Stimulated activated CD8-positive, alpha-beta memory T cell treated with anti-CD3 and anti-CD28 coated beads, Interleukin-4, amount 100 ng/mL, for 4 hours (primary cell): ENCODE results near the gene FLG2.

Experiments
- DNase-seq, 2 donors: peaks; one replicate each; pipeline ENCODE4 v3.0.0-alpha.2; 2020; ENCODE audit warnings: low read depth in 2 of 2, low spot score in 1 of 2

Gene FLG2

GRCh38 chr1:152359906-152360305 lies at the start of gene FLG2:
TSS of gene FLG2 (minus strand) at chr1:152360006. CDS start at chr1:152358884, 1,122 bp downstream.
- DNase-seq = no peak

DNA sequence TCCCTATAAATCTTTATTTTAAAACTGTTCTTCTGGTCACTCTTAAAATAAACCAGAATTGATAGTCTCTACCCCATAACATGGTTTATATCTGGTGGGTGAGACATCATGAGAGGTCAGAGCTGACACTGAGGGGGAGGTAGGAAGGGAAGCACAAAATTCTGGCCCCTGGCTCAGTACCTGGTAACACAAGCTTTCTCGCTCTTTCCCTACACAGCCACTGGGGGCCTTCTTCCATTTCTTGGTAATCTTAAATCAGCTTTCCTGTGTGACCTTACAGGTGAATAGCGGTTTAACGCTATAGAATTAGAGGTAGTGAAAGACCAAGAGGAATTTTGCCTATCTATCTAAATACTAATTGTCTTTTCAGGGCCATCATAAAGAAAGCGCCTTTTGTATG lies 48.9 kb upstream of the FLG2 start:
- DNase-seq = no peak

DNA sequence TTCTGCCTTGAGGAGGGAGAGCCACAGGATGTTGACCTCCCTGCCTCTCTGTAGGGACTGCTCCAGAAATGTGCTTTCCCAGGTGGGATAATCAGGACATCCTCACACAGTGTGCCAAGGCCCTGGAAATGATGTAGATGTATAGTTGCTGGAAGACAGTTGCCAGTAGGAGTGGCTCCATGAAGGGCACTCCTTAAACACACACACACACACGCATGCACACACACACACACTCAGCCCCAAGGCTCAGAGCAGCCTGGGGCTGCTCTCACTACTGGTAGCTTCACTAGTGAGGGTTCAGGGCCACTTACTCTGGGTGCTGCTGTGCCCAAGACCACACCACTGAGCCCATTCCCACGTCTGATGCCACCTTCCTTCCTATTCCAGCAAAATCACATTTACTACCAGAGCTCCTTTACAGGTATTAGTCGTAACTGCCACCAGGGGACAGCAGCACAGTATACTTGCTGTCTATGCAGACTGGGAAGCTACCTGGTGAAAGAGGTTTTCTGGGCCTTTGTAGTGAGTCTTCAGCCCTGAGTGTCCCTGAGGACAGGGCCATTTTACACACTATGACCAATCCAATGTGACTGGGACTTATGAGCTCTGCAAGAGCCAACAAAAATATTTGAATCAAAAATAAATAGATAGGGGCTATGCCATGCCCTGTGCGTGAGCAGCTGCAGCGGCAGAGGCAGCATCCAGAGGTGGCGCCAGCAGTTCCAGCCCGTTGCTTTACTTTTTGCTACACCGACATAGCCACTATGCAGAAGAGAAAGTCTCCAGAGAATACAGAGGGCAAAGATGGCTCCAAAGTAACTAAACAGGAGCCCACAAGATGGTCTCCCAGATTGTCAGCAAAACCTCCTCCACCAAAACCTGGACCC lies 39.2 kb upstream of the FLG2 start:
- DNase-seq = no peak

GRCh38 chr1:152397474-152397873 lies 37.7 kb upstream of the FLG2 start:
- DNase-seq = no peak

DNA sequence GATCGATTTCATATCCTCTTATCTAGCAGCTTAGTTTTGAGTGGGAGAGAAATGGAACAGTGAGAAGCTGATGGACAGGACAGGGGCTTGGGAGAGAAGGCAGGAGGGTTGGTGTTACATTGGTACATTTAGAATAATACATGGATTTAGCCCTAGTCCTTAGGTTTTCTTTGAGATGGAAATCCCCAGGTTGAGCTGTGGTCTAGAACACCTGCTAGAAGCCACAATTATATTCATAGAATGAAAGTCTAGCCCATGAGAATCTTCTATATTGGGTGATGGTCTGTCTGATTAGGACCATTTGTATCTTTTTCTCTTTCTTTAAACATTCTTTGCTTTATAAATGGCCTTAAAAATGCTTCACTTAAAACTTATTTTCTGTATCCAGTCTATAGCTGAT lies 34.3 kb upstream of the FLG2 start:
- DNase-seq = no peak

- DNase-seq = no peak
Measured at GRCh38 chr1:152392909-152393308, 33.1 kb upstream of the FLG2 start.

DNA sequence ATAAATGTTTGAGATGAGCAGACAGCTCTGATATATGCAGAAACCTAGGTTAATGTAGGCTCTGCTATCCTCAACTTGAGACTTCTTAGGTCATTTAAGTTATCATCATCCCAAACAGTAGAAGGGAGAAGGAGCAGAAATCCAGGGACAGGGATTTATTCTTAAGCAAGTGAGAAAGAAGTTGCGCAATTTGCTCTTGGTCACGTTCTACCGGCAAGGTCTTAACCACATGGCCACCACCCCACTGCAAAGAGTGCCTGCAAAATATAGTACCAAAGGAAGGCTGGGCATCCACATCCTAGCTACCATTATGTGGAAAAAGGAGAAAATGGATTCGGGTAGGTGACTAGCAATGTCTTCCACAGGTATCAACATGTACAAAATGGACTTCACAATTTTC lies 29.1 kb upstream of the FLG2 start:
- no peak for DNase-seq

- DNase-seq = no peak
Measured at GRCh38 chr1:152386940-152387339, 27.1 kb upstream of the FLG2 start.

DNA sequence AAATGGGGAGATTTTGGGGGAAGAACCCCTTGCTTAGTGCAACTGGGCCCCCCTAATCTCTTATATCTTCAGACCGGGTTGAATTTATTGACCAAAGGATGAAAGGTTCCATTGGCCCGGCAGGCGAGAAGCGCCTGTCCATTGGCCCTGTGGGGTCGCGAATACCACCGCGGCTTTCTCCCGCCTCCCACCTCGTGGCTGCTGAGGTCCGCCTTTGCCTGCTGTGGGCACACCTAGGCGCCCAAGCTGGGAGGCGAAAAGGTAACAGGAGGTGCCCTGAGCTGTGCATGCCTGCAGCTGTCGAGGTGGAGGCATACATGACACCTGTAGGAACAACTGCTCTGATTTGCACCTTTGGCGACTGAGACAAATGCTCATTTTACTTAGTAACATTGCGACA lies 21.1 kb upstream of the FLG2 start:
- no peak for DNase-seq

DNA sequence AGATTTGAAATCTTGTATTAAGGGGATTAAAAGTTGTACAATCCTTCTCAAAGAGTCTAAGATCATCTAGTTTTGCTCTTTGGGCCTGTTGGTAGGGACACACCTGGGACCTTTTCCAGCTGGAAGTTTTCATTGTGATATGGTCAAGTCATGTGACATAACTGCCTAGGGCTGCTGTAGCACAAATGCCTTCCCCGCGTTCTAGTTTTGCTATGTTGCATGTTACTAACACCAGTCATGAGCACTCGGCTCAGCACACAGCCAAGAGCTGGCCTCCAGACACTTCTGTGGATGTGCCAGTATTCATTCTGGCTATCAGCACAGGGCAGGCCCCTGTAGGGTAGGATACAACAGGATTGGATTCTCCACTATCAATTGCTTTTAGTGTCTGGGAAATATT lies 14.6 kb upstream of the FLG2 start:
- DNase-seq = no peak

GRCh38 chr1:152372672-152373071 lies 12.9 kb upstream of the FLG2 start:
- no peak for DNase-seq

DNA sequence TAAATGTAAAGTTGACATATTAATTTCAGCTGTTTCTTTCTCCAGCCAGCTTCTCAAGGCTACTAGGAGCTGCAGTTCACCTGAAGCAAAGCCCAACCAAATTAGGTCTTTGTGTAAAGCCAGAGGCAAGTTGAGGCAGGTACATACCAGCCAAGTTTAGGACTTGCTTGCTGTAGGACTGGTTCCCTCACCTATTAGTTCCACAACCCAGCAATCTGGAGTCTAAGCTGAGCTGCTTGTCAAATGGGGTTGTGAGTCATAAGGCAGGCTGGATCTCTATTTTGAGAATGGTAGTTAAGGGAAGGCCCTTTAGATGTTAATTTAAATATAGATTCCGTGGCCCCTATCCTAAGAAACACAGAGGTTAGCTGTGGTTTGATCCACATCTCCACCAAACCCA lies 7.6 kb upstream of the FLG2 start:
- no peak for DNase-seq

- DNase-seq = no peak
Measured at GRCh38 chr1:152356736-152357135, 3.1 kb downstream of the FLG2 start.

GRCh38 chr1:152349611-152350010 lies 10.2 kb downstream of the FLG2 start:
- DNase-seq = no peak

GRCh38 chr1:152348447-152348846 lies 11.4 kb downstream of the FLG2 start:
- no peak for DNase-seq

- DNase-seq = no peak
Measured at GRCh38 chr1:152347116-152347728, 12.6 kb downstream of the FLG2 start.

GRCh38 chr1:152344438-152344837 lies 15.4 kb downstream of the FLG2 start:
- no peak for DNase-seq

- no peak for DNase-seq
Measured at GRCh38 chr1:152343006-152343405, 16.8 kb downstream of the FLG2 start.

DNA sequence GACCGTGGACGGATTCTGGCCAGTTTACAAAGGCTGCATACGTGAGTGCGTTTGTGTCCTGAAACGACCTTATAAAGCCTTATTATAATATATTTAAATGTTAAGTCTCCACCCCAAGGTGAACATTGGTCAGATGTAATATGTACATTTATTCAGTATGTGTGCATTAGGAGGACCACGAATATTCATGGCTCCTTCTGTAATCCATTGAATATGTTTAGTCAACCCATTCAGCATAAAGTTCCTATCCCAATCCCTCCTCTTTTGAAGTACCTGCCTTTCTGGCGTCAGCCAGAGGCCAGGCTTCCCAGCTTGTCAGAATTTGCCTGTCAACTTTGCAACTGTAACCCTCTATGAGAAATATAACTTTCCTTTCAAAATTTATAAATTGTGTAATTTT lies 24.4 kb downstream of the FLG2 start:
- no peak for DNase-seq

GRCh38 chr1:152328801-152329391 lies 30.9 kb downstream of the FLG2 start:
- DNase-seq = no peak

GRCh38 chr1:152325111-152325510 lies 34.7 kb downstream of the FLG2 start, which contains the start of gene FLG:
TSS of gene FLG (minus strand) at chr1:152325239. CDS start at chr1:152315456, 9,783 bp downstream.
- DNase-seq = no peak

DNA sequence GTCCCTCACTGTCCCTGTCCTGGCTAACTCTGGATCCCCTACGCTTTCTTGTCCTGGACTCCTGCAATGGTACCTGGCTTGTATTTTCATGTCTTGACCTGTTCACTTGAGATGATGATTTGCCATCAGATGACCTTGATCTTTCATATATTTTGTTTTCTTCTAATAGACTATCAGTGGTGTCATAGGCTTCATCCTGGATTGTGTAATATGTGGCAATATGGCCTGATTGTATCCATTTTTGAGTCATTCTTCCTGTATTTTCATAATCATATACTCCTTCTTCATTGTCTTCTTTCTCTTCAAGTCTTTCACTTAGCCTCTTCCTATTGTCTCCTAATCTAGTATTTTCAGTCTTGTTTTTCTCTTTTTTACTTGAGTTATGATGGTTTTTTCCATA lies 45.8 kb downstream of the FLG2 start:
- no peak for DNase-seq
